ENCODE measurements around the gene GPR150.

Gene GPR150

GRCh38 chr5:95611396-95611795 is 8.5 kb upstream of the GPR150 start:
- TF ChIP-seq, protein P1, sequence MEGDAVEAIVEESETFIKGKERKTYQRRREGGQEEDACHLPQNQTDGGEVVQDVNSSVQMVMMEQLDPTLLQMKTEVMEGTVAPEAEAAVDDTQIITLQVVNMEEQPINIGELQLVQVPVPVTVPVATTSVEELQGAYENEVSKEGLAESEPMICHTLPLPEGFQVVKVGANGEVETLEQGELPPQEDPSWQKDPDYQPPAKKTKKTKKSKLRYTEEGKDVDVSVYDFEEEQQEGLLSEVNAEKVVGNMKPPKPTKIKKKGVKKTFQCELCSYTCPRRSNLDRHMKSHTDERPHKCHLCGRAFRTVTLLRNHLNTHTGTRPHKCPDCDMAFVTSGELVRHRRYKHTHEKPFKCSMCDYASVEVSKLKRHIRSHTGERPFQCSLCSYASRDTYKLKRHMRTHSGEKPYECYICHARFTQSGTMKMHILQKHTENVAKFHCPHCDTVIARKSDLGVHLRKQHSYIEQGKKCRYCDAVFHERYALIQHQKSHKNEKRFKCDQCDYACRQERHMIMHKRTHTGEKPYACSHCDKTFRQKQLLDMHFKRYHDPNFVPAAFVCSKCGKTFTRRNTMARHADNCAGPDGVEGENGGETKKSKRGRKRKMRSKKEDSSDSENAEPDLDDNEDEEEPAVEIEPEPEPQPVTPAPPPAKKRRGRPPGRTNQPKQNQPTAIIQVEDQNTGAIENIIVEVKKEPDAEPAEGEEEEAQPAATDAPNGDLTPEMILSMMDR (IDR thresholded peaks at IDR 0.05; ENCODE audit: low read length, missing control alignments), result no peak
- DNase-seq (ENCODE audit: low read depth), result no peak
- H3K4me3 ChIP-seq (replicated peaks; ENCODE audit: low read depth, low read length), result no peak overlapping the region

GRCh38 chr5:95613514-95613913 is 6.4 kb upstream of the GPR150 start:
- DNase-seq (ENCODE audit: low read depth), result no peak
- no peak overlapping the region for H3K4me3 ChIP-seq (replicated peaks; ENCODE audit: low read depth, low read length)
- TF ChIP-seq, protein P1 (IDR thresholded peaks at IDR 0.05; ENCODE audit: low read length, missing control alignments), result no peak

GRCh38 chr5:95615164-95615467 is 4.8 kb upstream of the GPR150 start:
- TF ChIP-seq, protein P1 (IDR thresholded peaks at IDR 0.05; ENCODE audit: low read length, missing control alignments), result no peak
- H3K4me3 ChIP-seq (replicated peaks; ENCODE audit: low read depth, low read length), result no peak overlapping the region
- peak; percentile 36 for DNase-seq (ENCODE audit: low read depth)

DNA sequence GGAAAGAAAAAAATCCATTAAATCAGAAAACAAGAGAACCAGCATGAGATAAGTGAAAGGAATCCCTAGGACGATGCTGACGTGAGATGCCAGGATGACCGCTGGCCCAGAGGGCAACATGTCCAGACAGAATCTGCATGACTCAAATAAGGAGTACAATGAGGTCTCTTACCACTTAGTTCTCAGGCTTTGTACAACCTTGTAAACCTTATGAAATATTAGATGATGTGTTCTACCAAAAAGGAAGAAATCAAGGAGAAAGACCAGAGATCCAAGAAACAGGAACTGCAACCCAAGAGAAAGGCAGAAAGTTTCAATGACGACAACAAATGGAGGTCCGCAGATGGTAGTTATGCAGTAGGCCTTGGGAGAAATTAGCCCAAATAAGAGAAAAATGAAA is 2.8 kb upstream of the GPR150 start:
- no peak overlapping the region for H3K4me3 ChIP-seq (replicated peaks; ENCODE audit: low read depth, low read length)
- TF ChIP-seq, protein P1 (IDR thresholded peaks at IDR 0.05; ENCODE audit: low read length, missing control alignments), result no peak
- DNase-seq (ENCODE audit: low read depth), result peak; percentile 87

DNA sequence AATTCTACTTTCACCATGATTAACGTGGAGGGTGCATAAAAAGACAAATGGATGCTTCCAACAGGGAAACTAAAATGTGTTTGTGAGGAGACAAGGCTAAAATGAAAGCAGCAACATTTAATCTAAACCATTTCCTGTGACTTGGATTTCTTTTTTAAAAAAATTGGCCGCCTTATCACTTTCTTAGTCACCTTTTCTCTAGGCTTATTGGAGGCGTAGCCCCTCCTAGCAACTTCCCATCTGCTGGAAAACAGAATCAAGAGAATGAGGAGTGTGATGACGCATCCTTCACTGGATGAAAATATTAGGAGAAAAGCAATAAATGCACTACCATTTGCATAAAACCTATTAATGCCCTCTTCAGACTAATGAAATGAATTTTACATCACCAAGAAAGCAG is 791 bp upstream of the GPR150 start:
- H3K4me3 ChIP-seq (replicated peaks; ENCODE audit: low read depth, low read length), result peak overlapping the region; percentile 54
- DNase-seq (ENCODE audit: low read depth), result peak; percentile 86
- TF ChIP-seq, protein P1 (IDR thresholded peaks at IDR 0.05; ENCODE audit: low read length, missing control alignments), result no peak

- DNase-seq (ENCODE audit: low read depth), result no peak
- H3K4me3 ChIP-seq (replicated peaks; ENCODE audit: low read depth, low read length), result peak overlapping the region; percentile 54
- TF ChIP-seq, protein P1 (IDR thresholded peaks at IDR 0.05; ENCODE audit: low read length, missing control alignments), result no peak
Measured at GRCh38 chr5:95619514-95620029, 315 bp upstream of the GPR150 start.

Measured in fibroblast of pulmonary artery (primary cell).